ENCODE measurements around the gene SHROOM3. TPM values are rescaled to one million over a fixed set of nuclear protein-coding genes. Genes with fewer than 3 reads are reported as not detected.
"Not testable (repeated sequence)": the region's sequence is repeated elsewhere in the genome, so short reads cannot be mapped to it uniquely, and the experiment has no call there.

Gene SHROOM3
- total and polyA plus RNA-seq, 4 donors: 14.4 to 75.1 (median 47.3) TPM

DNA sequence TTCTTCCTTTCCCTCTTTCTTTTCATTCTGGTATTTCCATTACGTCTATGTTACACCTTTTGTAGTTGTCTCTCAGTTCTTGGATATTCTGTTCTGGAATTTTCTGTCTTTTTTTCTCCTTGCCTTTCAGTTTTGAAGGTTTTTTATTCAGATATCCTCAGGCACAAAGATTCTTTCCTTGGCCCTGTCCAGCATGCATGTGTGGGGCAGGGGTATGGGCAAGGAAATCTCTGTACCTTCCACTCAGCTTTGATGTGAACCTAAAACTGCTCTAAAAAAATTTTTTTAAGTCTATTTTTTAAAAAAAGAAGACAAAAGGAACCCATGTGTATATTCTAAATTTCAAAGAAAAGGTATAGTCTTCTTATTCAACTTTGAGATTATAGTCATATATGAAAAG lies 282.4 kb downstream of the SHROOM3 start:
- no peak for ATAC-seq (ENCODE audit: insufficient read depth, low FRiP score)
- Histone ChIP-seq H3K36me3 (ENCODE audit: control insufficient read depth in 4 of 4, insufficient read depth in 4 of 4, low read length in 4 of 4) (no peaks in the 10 kb centered on the region), H3K27me3 (ENCODE audit: control insufficient read depth in 3 of 3, insufficient read depth in 3 of 3, low read length in 2 of 3) (no peaks in the 10 kb centered on the region), H3K9ac (ENCODE audit: insufficient read depth in 1 of 2, low read length in 2 of 2) (no peak overlapping the region), H3K9me3 (ENCODE audit: control insufficient read depth in 4 of 4, insufficient read depth in 3 of 4, low read length in 3 of 4) (no peaks in the 10 kb centered on the region), H3K4me3 (no peak overlapping the region), H3K4me1 (ENCODE audit: control insufficient read depth in 5 of 5, insufficient read depth in 5 of 5, low read length in 5 of 5) (peaks cover 0 to 9% (median 4%) of the 10 kb centered on the region in 5 donors), H3K27ac (ENCODE audit: low read depth in 1 of 2, low read length in 1 of 2) (no peak overlapping the region)
- no peak for TF ChIP-seq CTCF (IDR thresholded peaks at IDR 0.05; ENCODE audit: control extremely low read depth, extremely low read depth)
- 92 to 100% methylated on average over 1 of the region's 1 CpG for WGBS, 2 donors
- no peak for DNase-seq

DNA sequence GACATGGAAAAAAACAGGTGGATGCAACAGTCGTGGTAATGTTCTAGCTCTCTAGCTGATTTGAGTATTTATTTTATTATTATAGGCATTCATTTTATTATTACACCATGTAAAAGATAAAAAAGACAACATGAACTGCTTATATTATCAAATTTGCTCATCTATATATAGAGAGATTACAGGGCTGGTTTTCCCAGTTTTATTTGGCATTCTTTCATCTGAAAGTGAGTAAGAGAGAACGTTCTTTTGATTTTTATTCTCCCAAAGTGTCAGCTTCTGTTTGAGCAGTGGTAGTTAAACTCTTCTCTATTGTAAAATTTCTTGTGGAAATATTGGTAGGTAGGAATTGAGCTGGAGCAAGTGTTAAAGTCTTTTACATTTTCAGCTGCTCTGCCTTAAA lies 283.0 kb downstream of the SHROOM3 start:
- TF ChIP-seq CTCF (IDR thresholded peaks at IDR 0.05; ENCODE audit: control extremely low read depth, extremely low read depth): no peak

DNA sequence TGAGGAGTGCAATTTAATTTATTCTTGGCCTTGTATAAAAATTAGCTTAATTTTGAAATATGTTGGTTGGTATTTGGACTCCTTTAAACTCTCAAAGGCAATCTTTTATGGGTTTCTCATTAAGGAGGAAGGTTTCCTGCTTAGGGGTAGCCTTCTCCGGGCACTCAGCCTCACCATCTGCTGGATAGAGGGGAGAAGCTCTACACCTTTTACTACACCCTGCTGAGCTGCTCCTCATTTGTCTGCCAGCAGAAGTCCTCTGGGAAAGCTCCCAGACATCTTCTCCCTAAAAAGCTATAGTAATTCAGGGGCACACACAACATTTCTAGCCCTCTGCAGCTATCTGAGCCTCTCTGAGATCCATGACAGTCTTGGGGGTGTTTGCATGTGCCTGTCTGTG lies 283.8 kb downstream of the SHROOM3 start:
- Histone ChIP-seq H3K27ac (ENCODE audit: low read depth in 1 of 2, low read length in 1 of 2) (no peak overlapping the region), H3K4me3 (no peak overlapping the region), H3K4me1 (ENCODE audit: control insufficient read depth in 5 of 5, insufficient read depth in 5 of 5, low read length in 5 of 5) (peaks cover 0 to 15% (median 10%) of the 10 kb centered on the region in 5 donors), H3K27me3 (ENCODE audit: control insufficient read depth in 3 of 3, insufficient read depth in 3 of 3, low read length in 2 of 3) (no peaks in the 10 kb centered on the region), H3K9me3 (ENCODE audit: control insufficient read depth in 4 of 4, insufficient read depth in 3 of 4, low read length in 3 of 4) (no peaks in the 10 kb centered on the region), H3K9ac (ENCODE audit: insufficient read depth in 1 of 2, low read length in 2 of 2) (no peak overlapping the region), H3K36me3 (ENCODE audit: control insufficient read depth in 4 of 4, insufficient read depth in 4 of 4, low read length in 4 of 4) (no peaks in the 10 kb centered on the region)
- ATAC-seq (ENCODE audit: insufficient read depth, low FRiP score) (no peak), DNase-seq (no peak)
- WGBS, 2 donors: 77 to 87% methylated on average over 1 of the region's 1 CpG
- TF ChIP-seq CTCF (IDR thresholded peaks at IDR 0.05; ENCODE audit: control extremely low read depth, extremely low read depth): no peak

More for the DNA sequence above, 283.0 kb downstream of the SHROOM3 start:
- Histone ChIP-seq H3K4me3 (no peak overlapping the region), H3K9ac (ENCODE audit: insufficient read depth in 1 of 2, low read length in 2 of 2) (no peak overlapping the region), H3K27ac (ENCODE audit: low read depth in 1 of 2, low read length in 1 of 2) (no peak overlapping the region), H3K36me3 (ENCODE audit: control insufficient read depth in 4 of 4, insufficient read depth in 4 of 4, low read length in 4 of 4) (no peaks in the 10 kb centered on the region), H3K9me3 (ENCODE audit: control insufficient read depth in 4 of 4, insufficient read depth in 3 of 4, low read length in 3 of 4) (no peaks in the 10 kb centered on the region), H3K27me3 (ENCODE audit: control insufficient read depth in 3 of 3, insufficient read depth in 3 of 3, low read length in 2 of 3) (no peaks in the 10 kb centered on the region), H3K4me1 (ENCODE audit: control insufficient read depth in 5 of 5, insufficient read depth in 5 of 5, low read length in 5 of 5) (peaks cover 0 to 10% (median 4%) of the 10 kb centered on the region in 5 donors)
- DNase-seq: no peak
- WGBS, 2 donors: 70 to 87% methylated on average over 2 of the region's 2 CpGs
- no peak for ATAC-seq (ENCODE audit: insufficient read depth, low FRiP score)

- DNase-seq (peak; percentile 50 to 96 (median 91)), ATAC-seq (ENCODE audit: insufficient read depth, low FRiP score) (no peak)
- no peaks in the 10 kb centered on the region for H3K36me3 ChIP-seq (ENCODE audit: control insufficient read depth in 4 of 4, insufficient read depth in 4 of 4, low read length in 4 of 4)
- no peaks in the 10 kb centered on the region for H3K27me3 ChIP-seq (ENCODE audit: control insufficient read depth in 3 of 3, insufficient read depth in 3 of 3, low read length in 2 of 3)
- no peak for TF ChIP-seq CTCF (IDR thresholded peaks at IDR 0.05; ENCODE audit: control extremely low read depth, extremely low read depth)
- no peak overlapping the region for H3K4me3 ChIP-seq
- no peak overlapping the region for H3K27ac ChIP-seq (ENCODE audit: low read depth in 1 of 2, low read length in 1 of 2)
- H3K9me3 ChIP-seq (ENCODE audit: control insufficient read depth in 4 of 4, insufficient read depth in 3 of 4, low read length in 3 of 4): no peaks in the 10 kb centered on the region
- 75 to 79% methylated on average over 2 of the region's 2 CpGs for WGBS, 2 donors
- H3K9ac ChIP-seq (ENCODE audit: insufficient read depth in 1 of 2, low read length in 2 of 2): no peak overlapping the region
- H3K4me1 ChIP-seq (ENCODE audit: control insufficient read depth in 5 of 5, insufficient read depth in 5 of 5, low read length in 5 of 5): peaks cover 0 to 13% (median 12%) of the 10 kb centered on the region in 5 donors
These were observed 285.1 kb downstream of the SHROOM3 start for GRCh38 chr4:76720121-76720520.

- 96 to 97% methylated on average over 2 of the region's 2 CpGs for WGBS, 2 donors
- not testable (repeated sequence) for ATAC-seq (ENCODE audit: insufficient read depth, low FRiP score); H3K27me3 ChIP-seq (ENCODE audit: control insufficient read depth in 3 of 3, insufficient read depth in 3 of 3, low read length in 2 of 3); H3K27ac ChIP-seq (ENCODE audit: low read depth in 1 of 2, low read length in 1 of 2); H3K9ac ChIP-seq (ENCODE audit: insufficient read depth in 1 of 2, low read length in 2 of 2); H3K36me3 ChIP-seq (ENCODE audit: control insufficient read depth in 4 of 4, insufficient read depth in 4 of 4, low read length in 4 of 4); H3K9me3 ChIP-seq (ENCODE audit: control insufficient read depth in 4 of 4, insufficient read depth in 3 of 4, low read length in 3 of 4); DNase-seq; H3K4me3 ChIP-seq
- peaks cover 0 to 13% (median 8%) of the 10 kb centered on the region in 5 donors for H3K4me1 ChIP-seq (ENCODE audit: control insufficient read depth in 5 of 5, insufficient read depth in 5 of 5, low read length in 5 of 5)
These were observed 287.1 kb downstream of the SHROOM3 start for GRCh38 chr4:76722146-76722545.
